Activated CD4-positive, alpha-beta T cell treated with anti-CD3 and anti-CD28 coated beads, Interleukin-2, amount 10 ng/mL, durations not matched to agents 7 days and 5 days (primary cell): ENCODE results near the gene SETBP1. TPM values are rescaled to one million over a fixed set of nuclear protein-coding genes. Genes with fewer than 3 reads are reported as not detected.
"Not testable (repeated sequence)": the region's sequence is repeated elsewhere in the genome, so short reads cannot be mapped to it uniquely, and the experiment has no call there.

Experiments
- CTCF ChIA-PET: fragments of 350-600 bp; sonication (Branson Sonifier 250); formaldehyde crosslinking; loops from one replicate; lab custom pipeline; 2021; ENCODE audit warnings: antibody characterized with exemption; lab: Charles Lee
- POLR2A ChIA-PET: fragments of 350-600 bp; sonication (Branson Sonifier 250); formaldehyde crosslinking; loops from one replicate; lab custom pipeline; 2021; ENCODE audit warnings: antibody characterized with exemption; lab: Charles Lee
- DNase-seq: peaks from one replicate; pipeline ENCODE4 v3.0.0-alpha.2; 2020
- H3K27ac Mint-ChIP-seq: one replicate; pipeline ENCODE4 v1.8.0; 2021; ENCODE audit warnings: mild to moderate bottlenecking, moderate library complexity, mixed read lengths
- H3K27me3 Mint-ChIP-seq: one replicate; pipeline ENCODE4 v1.8.0; 2021; ENCODE audit warnings: mixed read lengths
- H3K36me3 Mint-ChIP-seq: one replicate; pipeline ENCODE4 v1.8.0; 2021; ENCODE audit warnings: low read depth, mixed read lengths
- H3K4me1 Mint-ChIP-seq: one replicate; pipeline ENCODE4 v1.8.0; 2021; ENCODE audit warnings: mixed read lengths
- H3K4me3 Mint-ChIP-seq: one replicate; pipeline ENCODE4 v1.8.0; 2021; ENCODE audit warnings: mild to moderate bottlenecking, moderate library complexity, mixed read lengths
- H3K9me3 Mint-ChIP-seq: one replicate; pipeline ENCODE4 v1.8.0; 2021; ENCODE audit warnings: mixed read lengths
- total RNA-seq, 2 experiments: library from RNA; stranded (reverse); gene quantifications; one replicate each; pipeline ENCODE4 v1.2.3, GENCODE V29; 2021

Gene SETBP1
- total RNA-seq, 2 experiments from 2014 or later: 3.7 to 4.4 TPM

- Mint-ChIP-seq H3K9me3 (no peaks in the 10 kb centered on the region), H3K36me3 (peaks cover 2% of the 10 kb centered on the region), H3K4me3 (no peak overlapping the region), H3K27ac (no peak overlapping the region), H3K4me1 (peaks cover 36% of the 10 kb centered on the region), H3K27me3 (peaks cover 17% of the 10 kb centered on the region)
- DNase-seq: no peak
- CTCF ChIA-PET: interaction anchor here (0.5 to 1.8 kb wide), 4 partner anchors 8 to 46 kb away, joined by 3 to 7 read pairs (median 4); no protein-coding TSS in a partner anchor
- POLR2A ChIA-PET: no interaction called here
Observed at GRCh38 chr18:44713435-44713834, 32.7 kb downstream of the SETBP1 start.

DNA sequence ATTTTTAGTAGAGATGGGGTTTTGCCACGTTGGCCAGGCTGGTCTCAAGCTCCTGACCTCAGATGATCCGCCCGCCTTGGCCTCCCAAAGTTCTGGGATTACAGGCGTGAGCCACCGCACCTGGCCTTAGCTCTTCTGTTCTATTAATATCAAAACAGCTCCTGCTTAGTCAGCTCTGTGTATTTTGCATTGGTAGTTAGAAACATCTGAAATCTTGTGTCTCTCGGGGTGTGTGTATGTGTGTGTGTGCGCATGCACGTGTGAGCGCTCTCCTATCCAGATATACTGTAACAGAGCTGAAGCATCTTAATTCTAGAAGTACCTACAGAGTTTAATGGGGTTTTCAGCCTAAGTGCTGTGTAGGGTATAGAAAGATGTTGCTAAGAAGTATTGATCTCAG lies 33.7 kb downstream of the SETBP1 start:
- H3K4me3 Mint-ChIP-seq: no peak overlapping the region
- CTCF ChIA-PET: interaction anchor here (1.2 to 1.8 kb wide), 3 partner anchors 9 to 15 kb away, joined by 3 to 7 read pairs (median 4); no protein-coding TSS in a partner anchor
- no peak for DNase-seq

DNA sequence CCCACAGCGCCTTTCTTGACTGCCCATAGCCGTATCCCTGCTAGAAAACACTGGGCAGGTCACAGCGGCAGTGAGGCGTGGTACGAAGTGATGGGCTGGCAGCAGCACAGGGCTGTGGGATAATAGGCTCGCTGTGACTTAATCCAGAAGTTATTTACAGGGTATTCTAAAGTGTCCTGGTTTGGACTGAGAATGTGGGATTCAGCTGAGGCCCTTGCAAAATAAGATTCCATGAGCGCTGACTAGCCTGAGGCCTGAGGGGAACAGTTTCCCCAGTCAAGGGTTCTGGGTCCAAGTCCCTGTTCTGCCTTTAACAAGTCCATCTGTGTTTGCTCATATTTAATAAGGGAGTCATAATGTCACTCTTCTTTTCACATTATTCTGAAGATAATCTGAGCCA lies 34.6 kb downstream of the SETBP1 start:
- H3K27ac Mint-ChIP-seq: no peak overlapping the region
- H3K4me1 Mint-ChIP-seq: peaks cover 28% of the 10 kb centered on the region
- no peak overlapping the region for H3K4me3 Mint-ChIP-seq
- ChIA-PET CTCF (no interaction called here), POLR2A (no interaction called here)
- H3K9me3 Mint-ChIP-seq: no peaks in the 10 kb centered on the region
- peaks cover 17% of the 10 kb centered on the region for H3K27me3 Mint-ChIP-seq
- peaks cover 1% of the 10 kb centered on the region for H3K36me3 Mint-ChIP-seq
- DNase-seq: no peak

More for the DNA sequence above, 33.7 kb downstream of the SETBP1 start:
- Mint-ChIP-seq H3K9me3 (no peaks in the 10 kb centered on the region), H3K36me3 (no peaks in the 10 kb centered on the region), H3K4me1 (peaks cover 34% of the 10 kb centered on the region), H3K27ac (no peak overlapping the region), H3K27me3 (peaks cover 12% of the 10 kb centered on the region)
- POLR2A ChIA-PET: no interaction called here

- Mint-ChIP-seq H3K36me3 (peaks cover 3% of the 10 kb centered on the region), H3K27me3 (peaks cover 21% of the 10 kb centered on the region), H3K4me1 (peaks cover 25% of the 10 kb centered on the region), H3K4me3 (no peak overlapping the region), H3K27ac (no peak overlapping the region), H3K9me3 (no peaks in the 10 kb centered on the region)
- ChIA-PET POLR2A (no interaction called here), CTCF (no interaction called here)
- no peak for DNase-seq
Observed at GRCh38 chr18:44715842-44716241, 35.2 kb downstream of the SETBP1 start.

GRCh38 chr18:44716697-44717163 lies 36.0 kb downstream of the SETBP1 start:
- ChIA-PET CTCF (no interaction called here), POLR2A (interaction anchor here (0.6 kb wide), 3 partner anchors 10 to 37 kb away, joined by 3 to 4 read pairs (median 4); no protein-coding TSS in a partner anchor)
- H3K4me1 Mint-ChIP-seq: peaks cover 29% of the 10 kb centered on the region
- H3K4me3 Mint-ChIP-seq: no peak overlapping the region
- H3K9me3 Mint-ChIP-seq: no peaks in the 10 kb centered on the region
- peaks cover 3% of the 10 kb centered on the region for H3K36me3 Mint-ChIP-seq
- H3K27me3 Mint-ChIP-seq: peaks cover 21% of the 10 kb centered on the region
- DNase-seq: peak; percentile 39
- H3K27ac Mint-ChIP-seq: peak overlapping the region; percentile 33

DNA sequence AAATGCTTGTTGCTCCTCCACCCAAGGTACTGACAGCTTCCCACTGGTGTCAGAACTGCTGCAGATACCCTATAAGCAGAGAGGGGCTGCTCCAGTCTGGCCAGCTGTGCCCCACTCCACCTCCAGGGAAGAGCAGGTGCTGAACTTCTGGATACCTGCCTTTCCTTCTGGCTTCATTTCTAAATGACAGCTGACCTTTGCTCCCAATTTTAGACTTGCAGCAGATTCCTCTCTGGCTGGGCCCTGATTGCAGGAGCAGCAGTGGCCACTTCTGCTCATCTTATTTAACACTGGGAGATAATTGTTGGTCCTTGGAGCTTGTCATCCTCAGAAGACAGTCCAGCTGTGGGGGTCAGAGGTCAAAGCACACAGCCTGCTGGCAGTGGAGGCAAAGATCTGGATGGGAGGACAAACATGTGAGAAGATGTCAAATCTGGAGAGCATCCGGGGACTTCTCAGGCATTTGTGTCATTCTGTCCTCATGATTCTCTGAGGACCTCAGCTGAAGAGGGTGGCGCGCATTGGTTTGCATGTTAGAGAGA lies 38.9 kb downstream of the SETBP1 start:
- H3K9me3 Mint-ChIP-seq: no peaks in the 10 kb centered on the region
- POLR2A ChIA-PET: no interaction called here
- peaks cover 47% of the 10 kb centered on the region for H3K4me1 Mint-ChIP-seq
- peaks cover 24% of the 10 kb centered on the region for H3K27me3 Mint-ChIP-seq
- peaks cover 8% of the 10 kb centered on the region for H3K36me3 Mint-ChIP-seq
- no peak for DNase-seq
- CTCF ChIA-PET: no interaction called here
- H3K27ac Mint-ChIP-seq: no peak overlapping the region
- H3K4me3 Mint-ChIP-seq: no peak overlapping the region

GRCh38 chr18:44721748-44722147 lies 41.1 kb downstream of the SETBP1 start:
- Mint-ChIP-seq H3K27me3 (peaks cover 24% of the 10 kb centered on the region), H3K4me1 (peaks cover 62% of the 10 kb centered on the region)
- H3K36me3 Mint-ChIP-seq, H3K4me3 Mint-ChIP-seq, POLR2A ChIA-PET, DNase-seq, H3K27ac Mint-ChIP-seq, H3K9me3 Mint-ChIP-seq: not testable (repeated sequence)
- CTCF ChIA-PET: interaction anchor here (1.4 kb wide), 1 partner anchor 17 kb away, joined by 5 read pairs; no protein-coding TSS in a partner anchor

- DNase-seq: no peak
- CTCF ChIA-PET: interaction anchor here (1.7 to 2.0 kb wide), 2 partner anchors 10 kb away, joined by 7 to 9 read pairs; no protein-coding TSS in a partner anchor
- H3K4me1 Mint-ChIP-seq: peaks cover 60% of the 10 kb centered on the region
Observed at GRCh38 chr18:44723411-44723810, 42.7 kb downstream of the SETBP1 start.

GRCh38 chr18:44724105-44724778 lies 43.6 kb downstream of the SETBP1 start:
- Mint-ChIP-seq H3K27ac (peak overlapping the region; percentile 82), H3K27me3 (peaks cover 26% of the 10 kb centered on the region), H3K4me3 (no peak overlapping the region), H3K9me3 (no peaks in the 10 kb centered on the region), H3K4me1 (peaks cover 66% of the 10 kb centered on the region), H3K36me3 (peaks cover 18% of the 10 kb centered on the region)
- ChIA-PET CTCF (interaction anchor here (1.7 to 2.0 kb wide), 2 partner anchors 9 to 11 kb away, joined by 7 to 9 read pairs; no protein-coding TSS in a partner anchor), POLR2A (no interaction called here)
- peak; percentile 11 for DNase-seq

More at GRCh38 chr18:44723411-44723810, 42.7 kb downstream of the SETBP1 start:
- H3K9me3 Mint-ChIP-seq: no peaks in the 10 kb centered on the region
- no peak overlapping the region for H3K4me3 Mint-ChIP-seq
- POLR2A ChIA-PET: no interaction called here
- no peak overlapping the region for H3K27ac Mint-ChIP-seq
- peaks cover 20% of the 10 kb centered on the region for H3K27me3 Mint-ChIP-seq
- peaks cover 14% of the 10 kb centered on the region for H3K36me3 Mint-ChIP-seq

DNA sequence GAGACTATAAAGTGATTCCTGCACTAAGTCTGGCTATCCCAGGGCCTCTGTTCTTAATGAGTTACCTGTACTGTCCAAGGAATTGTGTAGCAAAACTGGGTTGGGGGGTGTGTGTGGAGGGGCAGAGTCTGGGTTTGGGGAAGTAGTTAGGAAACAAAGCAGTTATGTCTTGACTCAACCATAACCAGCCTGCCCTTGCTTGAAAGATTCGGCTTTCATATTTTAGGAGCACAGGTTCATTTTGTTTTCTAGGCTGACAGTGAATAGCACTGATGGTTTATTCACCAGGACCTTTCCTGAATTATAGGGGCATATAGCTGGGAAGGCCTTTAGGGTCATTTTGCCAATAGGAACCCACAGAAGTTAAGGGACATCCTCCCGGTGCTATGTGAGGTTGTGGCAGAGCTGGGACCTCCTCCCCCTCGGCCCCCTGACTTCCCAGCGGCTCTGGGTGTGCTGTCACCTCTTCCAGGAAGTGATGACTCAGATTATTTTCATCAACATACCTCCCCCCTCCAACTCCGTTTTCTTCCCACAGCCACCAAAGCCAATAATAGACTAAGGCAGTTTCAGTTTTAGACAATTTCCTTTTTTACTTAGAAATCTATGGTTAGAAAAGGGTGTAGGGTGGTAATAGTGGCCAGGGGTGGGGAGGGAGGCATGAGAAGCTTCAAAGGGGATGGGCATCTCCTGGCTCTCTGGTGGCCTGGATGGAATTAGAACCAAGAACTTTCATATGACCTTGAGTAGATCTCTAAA lies 44.8 kb downstream of the SETBP1 start:
- H3K27ac Mint-ChIP-seq: peak overlapping the region; percentile 82
- H3K4me1 Mint-ChIP-seq: peaks cover 75% of the 10 kb centered on the region
- peak overlapping the region; percentile 21 for H3K4me3 Mint-ChIP-seq
- peaks cover 17% of the 10 kb centered on the region for H3K36me3 Mint-ChIP-seq
- ChIA-PET CTCF (interaction anchor here (1.0 to 1.2 kb wide), 3 partner anchors 16 to 34 kb away, joined by 3 to 4 read pairs (median 3); no protein-coding TSS in a partner anchor), POLR2A (no interaction called here)
- H3K27me3 Mint-ChIP-seq: peaks cover 22% of the 10 kb centered on the region
- H3K9me3 Mint-ChIP-seq: no peaks in the 10 kb centered on the region
- peak; percentile 71 for DNase-seq

GRCh38 chr18:44726059-44726421 lies 45.4 kb downstream of the SETBP1 start:
- ChIA-PET CTCF (interaction anchor here (1.0 to 1.2 kb wide), 3 partner anchors 16 to 33 kb away, joined by 3 to 4 read pairs (median 3); no protein-coding TSS in a partner anchor), POLR2A (no interaction called here)
- Mint-ChIP-seq H3K27me3 (peaks cover 26% of the 10 kb centered on the region), H3K9me3 (no peaks in the 10 kb centered on the region), H3K27ac (peak overlapping the region; percentile 82), H3K4me1 (peaks cover 76% of the 10 kb centered on the region), H3K36me3 (peaks cover 17% of the 10 kb centered on the region), H3K4me3 (peak overlapping the region; percentile 21)
- DNase-seq: no peak

DNA sequence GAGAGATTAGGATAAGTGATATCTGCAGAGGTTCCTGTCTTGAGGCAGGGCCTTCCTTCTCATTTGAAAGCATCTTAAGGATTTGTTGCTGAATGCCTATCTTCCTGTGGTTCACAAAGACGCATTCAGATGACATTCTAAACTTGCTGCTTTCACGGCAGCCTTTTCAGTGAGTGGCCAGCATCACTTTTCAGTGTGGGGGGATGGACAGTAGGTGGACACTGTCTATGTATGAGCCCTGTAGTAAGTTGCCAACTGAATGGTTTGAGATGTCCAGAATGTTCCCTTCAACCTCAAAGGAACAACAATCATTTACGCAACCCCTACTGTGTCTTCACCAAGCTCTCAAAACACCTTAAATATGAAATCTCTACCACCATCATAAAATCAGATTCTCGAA lies 46.6 kb downstream of the SETBP1 start:
- no peak overlapping the region for H3K4me3 Mint-ChIP-seq
- POLR2A ChIA-PET: no interaction called here
- peaks cover 81% of the 10 kb centered on the region for H3K4me1 Mint-ChIP-seq
- peaks cover 17% of the 10 kb centered on the region for H3K36me3 Mint-ChIP-seq
- CTCF ChIA-PET: no interaction called here
- peaks cover 37% of the 10 kb centered on the region for H3K27me3 Mint-ChIP-seq
- DNase-seq: no peak
- H3K27ac Mint-ChIP-seq: no peak overlapping the region
- no peaks in the 10 kb centered on the region for H3K9me3 Mint-ChIP-seq
